Anterior cingulate cortex (tissue), 58 donors: ENCODE measurements around the gene PPP1R12A.
A peak's percentile ranks its signal among the peaks of the same experiment; 100 is the strongest.
"Not testable (repeated sequence)": the region's sequence is repeated elsewhere in the genome, so short reads cannot be mapped to it uniquely, and the experiment has no call there.

Source experiments
- DNase-seq, 58 donors: peaks; one replicate each; lab custom pipeline; 2025; lab: John Stamatoyannopoulos, UW

PPP1R12A gene

DNA sequence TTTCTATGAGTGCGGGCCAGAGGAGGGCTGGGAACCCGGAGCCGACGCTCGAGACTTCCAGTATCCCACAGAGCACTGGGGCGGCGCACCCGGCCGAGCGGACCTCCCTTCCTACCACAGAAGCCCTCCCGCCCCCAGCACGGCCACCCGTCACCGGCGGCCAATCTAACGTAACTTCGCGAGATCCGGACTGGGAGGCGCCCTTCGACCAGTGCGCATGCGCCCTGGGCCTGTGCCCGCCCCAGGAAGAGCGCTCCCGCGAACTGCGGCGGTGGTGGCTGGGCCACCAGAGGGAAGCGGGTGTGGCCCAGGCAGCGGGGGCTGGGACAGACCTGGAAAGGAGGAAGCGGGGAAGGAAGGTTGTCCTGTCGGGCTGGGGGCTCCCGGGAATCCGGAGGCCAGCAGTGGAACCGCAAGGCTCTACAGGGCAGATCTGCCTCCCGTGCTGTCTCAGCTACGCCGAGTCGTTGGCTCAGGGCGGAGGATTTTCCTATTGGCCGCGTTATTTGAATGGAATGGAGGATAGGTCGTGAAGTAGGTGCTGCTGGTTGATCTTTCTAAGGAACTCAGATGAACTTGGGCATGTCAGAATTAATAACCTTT, at the start of gene PPP1R12A:
Gene PPP1R12A, minus strand, starts transcription at position 77 of the 603 bp plus-strand sequence. CDS start 166 bp downstream, outside the sequence.
- peak; percentile 75 to 98 (median 94) for DNase-seq

- DNase-seq: no peak
These were observed 49.2 kb upstream of the PPP1R12A start for GRCh38 chr12:79983986-79984620.

- no peak for DNase-seq
These were observed 48.6 kb upstream of the PPP1R12A start for GRCh38 chr12:79983492-79983891.

DNA sequence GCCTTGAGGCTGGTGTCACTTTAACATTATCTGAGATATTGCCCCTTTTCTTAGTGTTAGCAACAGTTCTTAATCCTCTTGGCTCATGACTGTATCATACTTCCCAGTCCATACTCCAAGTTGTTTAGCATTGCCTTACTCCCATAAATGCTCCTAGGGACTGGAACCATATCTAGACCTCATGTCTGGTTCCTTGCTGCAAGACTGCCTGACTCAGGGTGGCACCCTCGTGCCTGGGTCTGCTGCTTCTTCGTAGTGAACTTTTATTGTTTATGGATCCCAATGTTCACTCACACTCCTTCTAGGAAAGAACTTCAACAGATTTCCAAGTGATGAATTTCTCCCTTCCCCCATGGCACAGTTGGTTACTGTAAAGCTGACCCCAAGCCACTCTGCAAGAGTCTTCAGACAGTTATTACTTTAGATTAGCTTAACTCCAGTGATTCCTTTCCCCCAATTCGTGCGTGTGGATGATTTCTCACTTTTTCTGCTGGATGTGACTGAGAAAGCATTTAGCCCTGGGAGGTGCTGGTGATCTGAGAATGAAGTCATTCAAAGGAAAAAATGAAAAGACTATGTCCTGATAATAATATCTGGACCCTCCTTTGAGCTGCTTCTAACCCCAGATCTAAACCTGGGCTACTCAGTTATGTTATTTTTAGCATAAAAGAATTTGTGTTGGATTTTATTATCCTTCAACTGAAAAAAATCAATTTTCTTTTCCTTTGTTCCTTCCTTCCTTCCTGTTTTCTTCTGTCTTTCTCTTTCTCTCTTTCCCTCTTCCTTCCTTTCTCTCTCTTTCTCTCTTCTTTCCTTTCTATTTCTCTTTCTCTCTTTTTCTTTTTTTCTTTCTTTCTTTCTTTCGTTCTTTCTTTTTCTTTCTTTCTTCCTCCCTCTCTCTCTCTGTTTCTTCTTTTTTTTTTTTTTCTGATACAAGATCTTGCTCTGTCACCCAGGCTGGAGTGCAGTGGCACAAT, 47.5 kb upstream of the PPP1R12A start:
- DNase-seq: no peak

DNA sequence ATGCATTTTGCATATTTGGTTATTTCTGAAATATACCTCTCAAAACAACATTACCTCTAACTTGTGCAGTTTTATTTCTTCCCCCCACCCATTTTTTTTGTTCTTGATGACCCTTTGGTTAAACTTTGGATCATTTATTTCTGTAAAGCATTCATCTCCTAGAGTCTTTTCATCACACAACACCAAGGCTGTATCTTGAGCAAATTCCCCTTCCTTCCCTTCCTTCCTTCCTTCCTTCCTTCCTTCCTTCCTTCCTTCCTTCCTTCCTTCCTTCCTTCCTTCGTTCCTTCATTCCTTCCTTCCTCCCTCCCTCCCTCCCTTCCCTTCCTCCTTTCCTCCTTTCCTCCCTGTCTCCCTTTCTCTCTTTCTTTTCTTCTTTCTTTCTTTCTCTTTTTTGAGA, 43.8 kb upstream of the PPP1R12A start:
- DNase-seq: no peak

DNA sequence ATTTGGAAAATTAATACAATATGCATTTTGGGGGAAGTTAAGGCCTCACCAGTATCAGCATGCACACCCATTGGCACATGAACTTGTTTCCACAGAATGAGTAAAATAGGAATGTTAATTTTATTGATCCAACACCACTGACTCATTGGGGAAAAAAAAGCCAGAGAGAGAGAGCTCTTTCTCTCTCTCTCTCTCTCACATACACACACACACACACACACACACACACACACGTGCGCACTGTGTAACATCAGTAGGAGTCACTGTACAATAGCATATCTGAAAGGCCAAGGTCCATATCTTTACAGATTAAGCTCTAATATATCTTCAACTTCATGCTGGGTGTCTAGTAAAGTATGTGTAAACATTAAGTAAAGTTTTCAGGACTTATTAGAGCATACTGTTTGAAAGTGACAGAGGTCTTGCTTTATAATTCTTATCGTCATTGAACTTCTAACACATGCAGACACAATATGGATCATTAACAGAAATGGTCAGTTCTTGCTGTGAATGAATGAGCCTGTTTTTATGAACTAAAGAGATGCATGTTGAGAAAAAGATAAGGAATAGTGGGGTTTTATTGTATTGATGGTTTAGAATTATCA, 43.1 kb upstream of the PPP1R12A start:
- DNase-seq: not testable (repeated sequence)

DNA sequence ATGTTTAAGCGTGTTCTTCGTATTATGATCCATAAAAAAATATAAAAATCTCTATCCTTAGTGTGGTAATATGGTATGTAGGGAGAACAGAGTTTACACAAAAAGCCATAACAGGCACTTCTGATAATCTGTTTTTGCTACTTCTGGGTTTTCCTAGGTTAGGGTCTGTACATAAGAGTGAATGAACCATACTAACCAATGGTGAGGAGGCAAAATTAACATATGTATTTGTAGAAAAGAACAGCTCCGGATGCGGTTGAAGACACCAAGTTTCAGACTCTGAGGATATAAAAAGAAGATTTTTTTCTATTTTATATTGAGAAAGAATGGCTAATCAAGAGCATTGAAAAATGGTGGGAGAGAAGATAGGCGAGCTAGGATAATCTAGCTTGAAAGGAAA, 40.2 kb upstream of the PPP1R12A start:
- DNase-seq: no peak

GRCh38 chr12:79973801-79974200, 38.9 kb upstream of the PPP1R12A start:
- peak in 4 of 58 donors; percentile 2 to 23 (median 6) for DNase-seq

- DNase-seq: no peak
These were observed 29.3 kb upstream of the PPP1R12A start for GRCh38 chr12:79964100-79964627.

- no peak for DNase-seq
These were observed 26.5 kb upstream of the PPP1R12A start for GRCh38 chr12:79961411-79961810.

DNA sequence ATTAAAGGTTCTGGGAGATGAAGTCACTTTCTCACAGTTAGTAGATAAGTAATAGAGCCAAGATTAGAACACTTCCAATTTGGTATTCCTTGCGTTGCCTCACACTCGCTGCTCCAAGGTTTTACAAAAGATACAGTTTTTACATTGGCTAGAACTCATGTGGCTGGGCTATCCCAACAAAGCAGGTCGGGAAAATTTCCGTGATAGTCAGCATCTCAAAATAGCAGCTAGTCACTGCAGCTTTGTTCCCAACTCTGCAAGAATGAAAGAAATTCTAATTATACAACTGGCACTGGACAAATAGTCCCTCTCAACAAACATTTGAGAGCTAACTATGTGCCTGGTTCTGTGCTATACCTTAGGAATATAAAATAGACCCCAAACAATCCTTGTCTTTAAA, 24.6 kb upstream of the PPP1R12A start:
- DNase-seq: peak in 24 of 58 donors; percentile 1 to 71 (median 16)

GRCh38 chr12:79956896-79957295, 22.0 kb upstream of the PPP1R12A start:
- DNase-seq: no peak

DNA sequence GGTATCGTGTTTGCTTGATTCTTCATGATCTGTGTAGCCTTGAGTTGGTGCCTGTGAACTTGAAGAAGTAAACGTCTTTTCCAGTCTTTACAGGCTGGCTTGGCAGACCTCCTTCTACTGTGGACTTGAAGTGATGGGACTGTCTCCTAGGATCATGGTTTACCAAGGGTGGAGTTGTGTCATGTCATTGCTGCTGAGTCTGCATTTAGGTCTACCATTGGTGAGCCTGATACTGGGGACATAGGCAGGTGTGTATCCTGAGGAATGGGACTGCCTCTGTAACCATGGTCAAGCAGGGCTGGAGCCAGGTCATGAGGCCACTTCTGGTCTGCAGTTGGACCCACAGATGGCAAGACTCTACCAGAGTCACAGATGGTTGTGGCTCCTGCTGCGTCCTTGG, 20.7 kb upstream of the PPP1R12A start:
- no peak for DNase-seq

- DNase-seq: no peak
These were observed 19.2 kb upstream of the PPP1R12A start for GRCh38 chr12:79954037-79954610.

GRCh38 chr12:79949098-79949497, 14.2 kb upstream of the PPP1R12A start:
- DNase-seq: no peak

DNA sequence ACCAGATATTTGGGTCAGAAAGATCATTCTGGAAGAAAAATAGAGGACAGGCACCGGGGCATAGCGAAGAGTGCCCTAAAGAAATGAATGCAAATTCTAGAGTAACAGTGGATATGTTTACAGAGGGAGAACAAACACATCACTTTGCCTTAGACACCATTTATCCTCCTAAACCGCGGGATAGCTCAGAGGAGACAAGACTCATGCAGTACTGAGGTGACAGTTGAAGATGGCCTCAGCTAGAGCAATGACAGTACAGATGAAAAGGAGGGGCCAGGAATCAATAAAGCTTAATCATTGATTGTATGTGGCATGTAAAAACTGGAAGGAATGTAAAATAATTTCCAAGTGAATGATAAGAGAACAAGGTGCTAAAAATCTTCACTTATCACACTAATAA, 10.5 kb upstream of the PPP1R12A start:
- DNase-seq: no peak

GRCh38 chr12:79944565-79944964, 9.7 kb upstream of the PPP1R12A start:
- DNase-seq: no peak

DNA sequence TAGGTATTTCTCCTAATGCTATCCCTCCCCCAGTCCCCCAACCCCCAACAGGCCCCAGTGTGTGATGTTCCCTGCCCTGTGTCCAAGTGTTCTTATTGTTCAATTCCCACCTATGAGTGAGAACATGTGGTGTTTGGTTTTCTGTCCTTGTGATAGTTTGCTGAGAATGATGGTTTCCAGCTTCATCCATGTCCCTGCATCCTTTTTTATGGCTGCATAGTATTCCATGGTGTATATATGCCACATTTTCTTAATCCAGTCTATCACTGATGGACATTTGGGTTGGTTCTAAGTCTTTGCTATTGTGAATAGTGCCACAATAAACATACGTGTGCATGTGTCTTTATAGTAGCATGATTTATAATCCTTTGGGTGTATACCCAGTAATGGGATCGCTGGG, 7.9 kb upstream of the PPP1R12A start:
- not testable (repeated sequence) for DNase-seq

DNA sequence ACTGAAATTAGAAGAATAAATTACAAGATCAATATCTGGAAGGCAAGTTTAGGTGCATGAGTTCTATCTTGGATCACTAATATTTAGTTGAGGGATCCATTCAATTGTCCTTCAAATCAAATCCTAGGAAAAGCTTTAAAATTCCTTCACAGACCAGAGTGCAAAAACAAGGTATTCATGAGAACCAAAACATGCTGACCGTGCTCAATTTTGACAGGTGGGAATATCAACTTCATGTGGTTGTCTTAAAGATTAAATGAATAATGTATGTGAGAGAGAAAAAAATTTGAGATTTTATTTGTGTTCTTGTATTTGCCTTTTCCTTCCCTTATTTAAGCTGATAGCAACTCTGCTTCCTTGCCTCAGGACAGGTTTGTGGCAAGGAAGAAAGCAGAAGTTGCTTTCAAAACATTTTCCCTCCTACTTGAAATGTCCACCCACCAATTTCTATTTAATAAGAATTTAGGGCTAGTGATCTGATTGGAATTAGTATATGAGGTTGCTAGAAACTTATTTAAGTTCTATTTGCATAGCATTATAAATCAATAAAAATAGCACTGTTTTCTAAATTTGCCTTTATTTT, 4.9 kb upstream of the PPP1R12A start:
- no peak for DNase-seq

GRCh38 chr12:79938843-79939242, 3.9 kb upstream of the PPP1R12A start:
- no peak for DNase-seq
